HG03097 (cell line): ENCODE measurements around the gene PPP2R1B.
"Not testable (repeated sequence)": the region's sequence is repeated elsewhere in the genome, so short reads cannot be mapped to it uniquely, and the experiment has no call there.

Experiments
- ATAC-seq: cut with Tn5 transposase; IDR thresholded peaks from one replicate; pipeline ENCODE4 v1.9.1; 2021; ENCODE audit not compliant: unreplicated experiment, low FRiP score

PPP2R1B gene

GRCh38 chr11:111729071-111729830 is 36.9 kb downstream of the PPP2R1B start:
- no peak for ATAC-seq

- no peak for ATAC-seq
These were observed 38.8 kb downstream of the PPP2R1B start for GRCh38 chr11:111727431-111727830.

GRCh38 chr11:111726301-111726713 is 39.9 kb downstream of the PPP2R1B start:
- ATAC-seq = no peak

GRCh38 chr11:111725621-111726020 is 40.6 kb downstream of the PPP2R1B start:
- no peak for ATAC-seq

GRCh38 chr11:111724615-111725129 is 41.5 kb downstream of the PPP2R1B start:
- ATAC-seq = no peak

GRCh38 chr11:111723595-111723994 is 42.6 kb downstream of the PPP2R1B start:
- ATAC-seq = no peak

- no peak for ATAC-seq
These were observed 43.7 kb downstream of the PPP2R1B start for GRCh38 chr11:111722501-111722900.

- ATAC-seq = no peak
These were observed 45.2 kb downstream of the PPP2R1B start for GRCh38 chr11:111720801-111721494.

- ATAC-seq = no peak
These were observed 46.8 kb downstream of the PPP2R1B start for GRCh38 chr11:111719379-111719778.

- ATAC-seq = no peak
These were observed 47.3 kb downstream of the PPP2R1B start for GRCh38 chr11:111718859-111719258.

GRCh38 chr11:111718436-111718835 is 47.8 kb downstream of the PPP2R1B start:
- ATAC-seq = no peak

GRCh38 chr11:111717660-111718059 is 48.5 kb downstream of the PPP2R1B start:
- not testable (repeated sequence) for ATAC-seq

- no peak for ATAC-seq
These were observed 50.9 kb downstream of the PPP2R1B start for GRCh38 chr11:111715142-111715816.

GRCh38 chr11:111714522-111714921 is 51.7 kb downstream of the PPP2R1B start:
- no peak for ATAC-seq

- ATAC-seq = no peak
These were observed 58.5 kb downstream of the PPP2R1B start for GRCh38 chr11:111707691-111708067.

- ATAC-seq = no peak
These were observed 59.0 kb downstream of the PPP2R1B start for GRCh38 chr11:111707039-111707690.

- no peak for ATAC-seq
These were observed 62.6 kb downstream of the PPP2R1B start for GRCh38 chr11:111703576-111703975.

- no peak for ATAC-seq
These were observed 63.6 kb downstream of the PPP2R1B start for GRCh38 chr11:111702623-111703022.

- no peak for ATAC-seq
These were observed 66.0 kb downstream of the PPP2R1B start for GRCh38 chr11:111700162-111700561.

GRCh38 chr11:111699579-111700156 is 66.5 kb downstream of the PPP2R1B start:
- no peak for ATAC-seq
